ENCODE measurements around the gene ZGLP1. TPM values are rescaled to one million over a fixed set of nuclear protein-coding genes. Genes with fewer than 3 reads are reported as not detected.

ZGLP1 gene
- total RNA-seq, 1 donor from 2014 or later: 3.4 TPM

GRCh38 chr19:10332965-10333757 lies 23.5 kb upstream of the ZGLP1 start, which contains the start of gene RAVER1:
TSS of gene RAVER1 (minus strand) at chr19:10333529. CDS start at chr19:10333507, 22 bp downstream.
- H3K36me3 Mint-ChIP-seq (ENCODE audit: low read depth, unreplicated experiment): peaks cover 6% of the 10 kb centered on the region
- H2AFZ ChIP-seq (ENCODE audit: low read depth, low read length): peak within 1 kb of the TSS; percentile 91

GRCh38 chr19:10332158-10332964 lies 22.7 kb upstream of the ZGLP1 start:
- Mint-ChIP-seq H3K9me3 (ENCODE audit: unreplicated experiment) (no peaks in the 10 kb centered on the region), H3K4me3 (ENCODE audit: unreplicated experiment) (peak overlapping the region; percentile 96), H3K27me3 (ENCODE audit: low read depth, unreplicated experiment) (no peaks in the 10 kb centered on the region), H3K27ac (ENCODE audit: unreplicated experiment) (peak overlapping the region; percentile 95), H3K36me3 (ENCODE audit: low read depth, unreplicated experiment) (peaks cover 6% of the 10 kb centered on the region), H3K4me1 (ENCODE audit: low read depth, unreplicated experiment) (peaks cover 2% of the 10 kb centered on the region)
- H3K27me3 ChIP-seq (ENCODE audit: insufficient read depth, low read length): no peaks in the 10 kb centered on the region
- FAIRE-seq (no peak), DNase-seq (ENCODE audit: low read depth) (no peak)
- H3K4me1 ChIP-seq (ENCODE audit: insufficient read depth, low read length): peaks cover 14% of the 10 kb centered on the region
- peak overlapping the region; percentile 89 for H2AFZ ChIP-seq (ENCODE audit: low read depth, low read length)
- peak overlapping the region; percentile 85 for H3K4me3 ChIP-seq (ENCODE audit: insufficient read depth, low read depth, low read length)
- H3K9ac ChIP-seq (ENCODE audit: low read length): peak overlapping the region; percentile 96
- H3K27ac ChIP-seq (ENCODE audit: low read depth, low read length): peak overlapping the region; percentile 97
- H4K20me1 ChIP-seq (ENCODE audit: insufficient read depth, low read length): peaks cover 46% of the 10 kb centered on the region
- H3K9me3 ChIP-seq (ENCODE audit: insufficient read depth, low read depth, low read length): no peaks in the 10 kb centered on the region
- TF ChIP-seq CTCF (IDR thresholded peaks at IDR 0.05; ENCODE audit: insufficient read depth, low read depth, low read length) (no peak), EZH2 (IDR thresholded peaks at IDR 0.05; ENCODE audit: insufficient read depth, low read length) (no peak)
- H3K4me2 ChIP-seq (ENCODE audit: low read length): peak overlapping the region; percentile 99
- peaks cover 47% of the 10 kb centered on the region for H3K79me2 ChIP-seq (ENCODE audit: insufficient read depth, low read length)
- peaks cover 12% of the 10 kb centered on the region for H3K36me3 ChIP-seq (ENCODE audit: insufficient read depth, low read length)

More at GRCh38 chr19:10332965-10333757, 23.5 kb upstream of the ZGLP1 start, which contains the start of gene RAVER1:
- peak within 1 kb of the TSS; percentile 96 for H3K9ac ChIP-seq (ENCODE audit: low read length)
- H3K79me2 ChIP-seq (ENCODE audit: insufficient read depth, low read length): peaks cover 42% of the 10 kb centered on the region
- Mint-ChIP-seq H3K9me3 (ENCODE audit: unreplicated experiment) (no peaks in the 10 kb centered on the region), H3K27me3 (ENCODE audit: low read depth, unreplicated experiment) (no peaks in the 10 kb centered on the region), H3K4me1 (ENCODE audit: low read depth, unreplicated experiment) (peaks cover 2% of the 10 kb centered on the region), H3K4me3 (ENCODE audit: unreplicated experiment) (peak within 1 kb of the TSS; percentile 96), H3K27ac (ENCODE audit: unreplicated experiment) (peak within 1 kb of the TSS; percentile 95)
- peak within 1 kb of the TSS; percentile 97 for H3K27ac ChIP-seq (ENCODE audit: low read depth, low read length)
- no peak for FAIRE-seq
- peak within 1 kb of the TSS; percentile 85 for H3K4me3 ChIP-seq (ENCODE audit: insufficient read depth, low read depth, low read length)
- no peaks in the 10 kb centered on the region for H3K9me3 ChIP-seq (ENCODE audit: insufficient read depth, low read depth, low read length)
- peaks cover 14% of the 10 kb centered on the region for H3K4me1 ChIP-seq (ENCODE audit: insufficient read depth, low read length)
- TF ChIP-seq CTCF (IDR thresholded peaks at IDR 0.05; ENCODE audit: insufficient read depth, low read depth, low read length): no peak
- no peak for TF ChIP-seq EZH2 (IDR thresholded peaks at IDR 0.05; ENCODE audit: insufficient read depth, low read length)
- H3K27me3 ChIP-seq (ENCODE audit: insufficient read depth, low read length): no peaks in the 10 kb centered on the region
- DNase-seq (ENCODE audit: low read depth): peak; percentile 90
- peaks cover 38% of the 10 kb centered on the region for H4K20me1 ChIP-seq (ENCODE audit: insufficient read depth, low read length)
- peak within 1 kb of the TSS; percentile 99 for H3K4me2 ChIP-seq (ENCODE audit: low read length)
- peaks cover 5% of the 10 kb centered on the region for H3K36me3 ChIP-seq (ENCODE audit: insufficient read depth, low read length)

Measured in astrocyte (in vitro differentiated cells and primary cell).